ENCODE results near the gene GBP7. TPM values are rescaled to one million over a fixed set of nuclear protein-coding genes. Genes with fewer than 3 reads are reported as not detected.
A peak's percentile ranks its signal among the peaks of the same experiment; 100 is the strongest.
"Not testable (repeated sequence)": the region's sequence is repeated elsewhere in the genome, so short reads cannot be mapped to it uniquely, and the experiment has no call there.

Gene GBP7
- under 1 TPM in 1 of 4 donors, not detected in 3; 0.11 TPM for total RNA-seq
- polyA plus RNA-seq: 0.05 TPM
- long read RNA-seq, donor 1: 0 reads
- long read RNA-seq, donor 2: 0 reads
- long read RNA-seq, donor 3: 0 reads
- long read RNA-seq, donor 4: 0 reads

DNA sequence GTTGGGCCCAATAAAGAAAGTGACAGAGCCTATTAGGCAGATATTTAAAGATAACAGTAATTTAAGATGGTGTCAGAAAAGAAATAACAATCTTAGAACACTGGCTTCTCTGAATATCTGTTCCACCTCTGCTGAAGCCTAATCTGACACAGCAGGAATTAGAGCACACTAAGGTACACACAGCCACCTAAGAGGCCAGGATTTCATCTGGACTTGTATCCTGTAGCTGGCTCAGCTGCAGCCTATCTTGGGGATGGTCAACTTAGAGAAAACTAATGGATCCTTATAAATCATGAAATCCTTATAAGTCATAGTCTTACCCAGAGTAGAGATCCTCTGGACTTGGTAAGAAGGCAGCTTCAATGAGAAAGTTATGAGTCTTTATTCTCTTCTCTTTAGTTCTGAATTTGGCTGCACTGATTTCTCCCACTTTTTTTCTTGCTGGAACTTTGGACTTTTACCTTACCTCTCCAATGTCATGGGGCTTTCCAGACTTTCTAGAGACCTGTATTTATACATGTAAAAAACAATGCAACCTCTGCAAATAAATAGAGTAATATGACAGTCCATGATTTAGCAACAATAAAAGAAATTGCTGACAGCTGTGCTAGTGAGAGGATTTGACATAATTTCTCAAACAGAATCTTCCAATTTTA is at the start of gene GBP7:
TSS of gene GBP7 (minus strand) at position 403 of the 656 bp plus-strand sequence. CDS start 4,068 bp downstream, outside the sequence.
- ATAC-seq (no peak), DNase-seq (no peak)
- H3K27ac ChIP-seq (ENCODE audit: low read length): no peak within 1 kb of the TSS
- H3K4me1 ChIP-seq (ENCODE audit: control insufficient read depth, insufficient read depth, low read length): no peaks in the 10 kb centered on the region
- H3K9me3 ChIP-seq (ENCODE audit: control insufficient read depth, low read length): no peaks in the 10 kb centered on the region
- H3K27me3 ChIP-seq (ENCODE audit: control insufficient read depth, insufficient read depth): no peaks in the 10 kb centered on the region
- intact Hi-C loops (cut with DNase I): no loop called here
- H3K4me3 ChIP-seq (ENCODE audit: low read length): no peak within 1 kb of the TSS

- H3K9me3 ChIP-seq (ENCODE audit: control insufficient read depth, low read length): no peaks in the 10 kb centered on the region
- ATAC-seq: no peak
- 39% methylated on average over 1 of the region's 1 CpG for WGBS
- no peak overlapping the region for H3K27ac ChIP-seq (ENCODE audit: low read length)
- no peak for DNase-seq
- H3K4me1 ChIP-seq (ENCODE audit: control insufficient read depth, insufficient read depth, low read length): no peaks in the 10 kb centered on the region
- no peaks in the 10 kb centered on the region for H3K27me3 ChIP-seq (ENCODE audit: control insufficient read depth, insufficient read depth)
- intact Hi-C loops (cut with DNase I): no loop called here
- H3K4me3 ChIP-seq (ENCODE audit: low read length): no peak overlapping the region
These were observed 45.5 kb upstream of the GBP7 start for GRCh38 chr1:89221341-89221740.

DNA sequence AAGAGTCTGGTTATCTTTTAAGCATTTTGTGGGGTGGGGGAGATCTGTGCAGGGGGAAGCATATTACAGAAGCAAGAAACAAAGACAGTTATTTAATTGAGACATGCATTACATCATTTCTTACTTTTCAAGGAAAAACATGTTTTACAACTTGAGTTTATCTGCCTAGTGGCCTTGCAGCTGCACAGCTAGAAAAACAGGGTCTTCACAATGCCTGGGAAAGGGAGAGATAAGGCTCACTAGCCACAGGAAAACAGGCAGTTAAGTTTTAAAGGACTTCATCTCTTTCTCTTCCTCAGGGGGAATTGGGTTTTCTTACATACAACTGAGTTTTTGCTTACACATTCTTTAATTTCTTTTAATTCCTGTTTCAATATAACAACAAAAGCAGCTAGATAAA is 44.0 kb upstream of the GBP7 start:
- H3K4me1 ChIP-seq (ENCODE audit: control insufficient read depth, insufficient read depth, low read length); H3K27me3 ChIP-seq (ENCODE audit: control insufficient read depth, insufficient read depth); DNase-seq; H3K9me3 ChIP-seq (ENCODE audit: control insufficient read depth, low read length); H3K4me3 ChIP-seq (ENCODE audit: low read length); H3K27ac ChIP-seq (ENCODE audit: low read length); ATAC-seq; intact Hi-C loops (cut with DNase I): not testable (repeated sequence)

DNA sequence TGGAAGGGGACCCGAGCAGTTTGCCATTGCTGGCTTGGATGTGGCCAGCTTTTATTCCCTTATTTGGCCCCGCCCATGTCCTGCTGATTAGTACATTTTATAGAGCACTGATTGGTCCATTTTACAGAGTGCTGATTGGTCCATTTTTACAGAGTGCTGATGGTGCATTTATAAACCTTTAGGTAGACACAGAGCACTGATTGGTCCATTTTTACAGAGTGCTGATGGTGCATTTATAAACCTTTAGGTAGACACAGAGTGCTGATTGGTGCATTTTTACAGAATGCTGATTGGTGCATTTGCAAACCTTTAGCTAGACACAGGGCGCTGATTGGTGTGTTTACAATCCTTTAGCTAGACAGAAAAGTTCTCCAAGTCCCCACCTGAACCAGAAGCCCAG is 43.1 kb upstream of the GBP7 start:
- H3K4me1 ChIP-seq (ENCODE audit: control insufficient read depth, insufficient read depth, low read length); ATAC-seq; H3K4me3 ChIP-seq (ENCODE audit: low read length); DNase-seq; H3K27me3 ChIP-seq (ENCODE audit: control insufficient read depth, insufficient read depth); intact Hi-C loops (cut with DNase I); H3K9me3 ChIP-seq (ENCODE audit: control insufficient read depth, low read length); H3K27ac ChIP-seq (ENCODE audit: low read length): not testable (repeated sequence)
- 94% methylated on average over 3 of the region's 3 CpGs for WGBS

DNA sequence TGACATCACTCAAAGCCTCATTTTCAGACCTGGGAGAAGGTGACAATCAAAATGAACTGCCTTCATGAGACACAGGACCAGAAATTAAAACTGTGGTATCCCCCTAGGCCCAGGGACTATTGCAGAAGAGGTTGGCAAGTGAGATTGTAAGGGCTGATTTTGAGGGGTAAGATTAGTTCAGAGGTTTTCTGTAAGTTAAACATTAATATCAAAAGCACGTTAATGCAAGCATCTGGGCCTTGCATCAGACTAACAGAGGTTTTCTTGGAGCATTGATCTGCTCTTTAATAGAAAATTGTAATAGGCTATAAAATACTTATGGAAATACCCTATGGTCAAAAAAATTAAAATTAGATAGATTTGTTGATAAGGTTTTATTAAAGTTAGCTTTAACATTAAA is 37.5 kb upstream of the GBP7 start:
- Histone ChIP-seq H3K27ac (ENCODE audit: low read length) (no peak overlapping the region), H3K4me1 (ENCODE audit: control insufficient read depth, insufficient read depth, low read length) (no peaks in the 10 kb centered on the region), H3K27me3 (ENCODE audit: control insufficient read depth, insufficient read depth) (no peaks in the 10 kb centered on the region), H3K4me3 (ENCODE audit: low read length) (no peak overlapping the region), H3K9me3 (ENCODE audit: control insufficient read depth, low read length) (no peaks in the 10 kb centered on the region)
- WGBS: 94% methylated on average over 1 of the region's 1 CpG
- DNase-seq (no peak), ATAC-seq (no peak)
- intact Hi-C loops (cut with DNase I): no loop called here

DNA sequence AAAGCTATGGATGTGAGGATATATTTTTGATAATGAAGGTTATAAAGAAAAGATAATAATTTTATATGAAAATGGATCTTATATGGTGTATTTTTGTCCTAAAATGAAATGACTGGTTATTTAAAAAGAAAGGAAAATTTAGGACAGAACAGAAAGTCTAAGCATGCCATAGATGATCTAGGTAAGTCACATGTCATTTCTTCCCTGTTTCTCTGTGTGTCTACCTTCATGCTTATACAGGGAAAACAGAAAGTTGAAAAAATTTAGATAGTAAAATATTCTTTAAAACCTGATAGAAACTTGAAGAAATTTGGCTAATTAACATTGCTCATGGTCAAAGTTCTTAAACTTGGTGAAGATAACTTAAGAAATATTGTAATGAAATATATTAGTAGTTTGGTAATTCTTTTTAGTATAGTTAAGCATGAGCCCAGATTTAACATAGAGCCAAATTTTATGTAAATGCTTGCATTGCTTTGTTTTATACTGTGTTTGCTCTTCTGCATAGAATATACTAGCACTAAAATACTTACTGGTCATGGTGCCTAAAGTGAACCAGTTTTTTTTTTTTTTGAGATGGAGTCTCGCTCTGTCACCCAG is 35.3 kb upstream of the GBP7 start:
- WGBS: 93% methylated on average over 1 of the region's 1 CpG
- Histone ChIP-seq H3K27me3 (ENCODE audit: control insufficient read depth, insufficient read depth) (no peaks in the 10 kb centered on the region), H3K4me1 (ENCODE audit: control insufficient read depth, insufficient read depth, low read length) (no peaks in the 10 kb centered on the region), H3K4me3 (ENCODE audit: low read length) (no peak overlapping the region), H3K9me3 (ENCODE audit: control insufficient read depth, low read length) (no peaks in the 10 kb centered on the region), H3K27ac (ENCODE audit: low read length) (no peak overlapping the region)
- no peak for ATAC-seq
- intact Hi-C loops (cut with DNase I): no loop called here
- DNase-seq: no peak

DNA sequence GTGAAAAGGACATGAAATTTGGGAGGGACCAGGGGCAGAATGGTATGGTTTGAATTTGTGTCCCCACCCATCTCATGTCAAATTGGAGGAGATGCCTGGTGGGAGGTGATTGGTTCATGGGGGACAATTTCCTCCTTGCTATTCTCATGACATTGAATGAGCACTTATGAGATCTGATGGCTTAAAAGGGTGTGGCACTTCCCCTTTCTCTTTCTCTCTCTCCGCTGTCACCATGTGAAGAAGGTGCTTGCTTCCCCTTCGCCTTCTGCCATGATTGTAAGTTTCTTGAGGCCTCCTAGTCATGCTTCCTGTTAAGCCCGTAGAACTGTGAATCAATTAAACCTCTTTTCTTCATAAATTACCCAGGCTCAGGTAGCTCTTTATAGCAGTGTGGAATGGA is 30.6 kb upstream of the GBP7 start:
- DNase-seq (no peak), ATAC-seq (no peak)
- Histone ChIP-seq H3K4me1 (ENCODE audit: control insufficient read depth, insufficient read depth, low read length) (peaks cover 2% of the 10 kb centered on the region), H3K27me3 (ENCODE audit: control insufficient read depth, insufficient read depth) (no peaks in the 10 kb centered on the region), H3K27ac (ENCODE audit: low read length) (no peak overlapping the region), H3K9me3 (ENCODE audit: control insufficient read depth, low read length) (no peaks in the 10 kb centered on the region), H3K4me3 (ENCODE audit: low read length) (no peak overlapping the region)
- intact Hi-C loops (cut with DNase I): no loop called here
- WGBS: 87% methylated on average over 3 of the region's 3 CpGs

- Histone ChIP-seq H3K4me3 (ENCODE audit: low read length) (no peak overlapping the region), H3K4me1 (ENCODE audit: control insufficient read depth, insufficient read depth, low read length) (peaks cover 4% of the 10 kb centered on the region), H3K27ac (ENCODE audit: low read length) (no peak overlapping the region), H3K27me3 (ENCODE audit: control insufficient read depth, insufficient read depth) (no peaks in the 10 kb centered on the region), H3K9me3 (ENCODE audit: control insufficient read depth, low read length) (no peaks in the 10 kb centered on the region)
- WGBS: 98% methylated on average over 1 of the region's 1 CpG
- intact Hi-C loops (cut with DNase I): no loop called here
- ATAC-seq: no peak
- no peak for DNase-seq
These were observed 27.4 kb upstream of the GBP7 start for GRCh38 chr1:89203166-89203565.

GRCh38 chr1:89201106-89201794 is 25.4 kb upstream of the GBP7 start:
- no peaks in the 10 kb centered on the region for H3K27me3 ChIP-seq (ENCODE audit: control insufficient read depth, insufficient read depth)
- peaks cover 4% of the 10 kb centered on the region for H3K4me1 ChIP-seq (ENCODE audit: control insufficient read depth, insufficient read depth, low read length)
- ATAC-seq (peak in 1 of 2 donors; percentile 16), DNase-seq (no peak)
- H3K27ac ChIP-seq (ENCODE audit: low read length): peak overlapping the region; percentile 52
- WGBS: 59% methylated on average over 4 of the region's 4 CpGs
- H3K9me3 ChIP-seq (ENCODE audit: control insufficient read depth, low read length): no peaks in the 10 kb centered on the region
- intact Hi-C loops (cut with DNase I): no loop called here
- no peak overlapping the region for H3K4me3 ChIP-seq (ENCODE audit: low read length)

DNA sequence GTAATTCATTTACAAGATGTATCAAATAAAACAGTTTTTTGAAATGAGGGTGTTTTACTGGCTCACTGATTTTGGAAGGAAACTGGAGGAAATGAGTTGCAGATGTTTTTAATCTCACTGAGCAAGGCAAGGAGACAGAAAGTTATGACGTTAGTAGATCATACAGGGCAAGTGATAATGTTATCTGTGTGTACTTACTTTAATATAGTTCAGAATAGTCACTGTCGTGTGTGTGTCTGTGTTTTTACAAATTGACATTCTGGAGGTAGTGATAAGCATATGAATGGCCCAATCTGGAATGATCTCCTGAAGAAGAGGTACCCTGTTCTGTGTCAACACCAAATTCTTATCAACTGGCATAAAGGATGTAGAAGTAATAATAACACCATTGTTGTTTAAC is 24.9 kb upstream of the GBP7 start:
- WGBS: 2% methylated on average over 2 of the region's 2 CpGs

GRCh38 chr1:89199525-89200031 is 23.8 kb upstream of the GBP7 start:
- DNase-seq (no peak), ATAC-seq (no peak)
- H3K27ac ChIP-seq (ENCODE audit: low read length): peak overlapping the region; percentile 58
- H3K9me3 ChIP-seq (ENCODE audit: control insufficient read depth, low read length): no peaks in the 10 kb centered on the region
- peaks cover 4% of the 10 kb centered on the region for H3K4me1 ChIP-seq (ENCODE audit: control insufficient read depth, insufficient read depth, low read length)
- H3K4me3 ChIP-seq (ENCODE audit: low read length): peak overlapping the region; percentile 94
- WGBS: 34% methylated on average over 1 of the region's 1 CpG
- no peaks in the 10 kb centered on the region for H3K27me3 ChIP-seq (ENCODE audit: control insufficient read depth, insufficient read depth)
- intact Hi-C loops (cut with DNase I): loop anchor here in 2 of 4 donors (10.0 kb wide), 2 partner anchors 75 to 155 kb away; partner anchors contain the start of gene GBP5 (in 1 of the 2)

More for the DNA sequence above, 24.9 kb upstream of the GBP7 start:
- Histone ChIP-seq H3K4me3 (ENCODE audit: low read length) (peak overlapping the region; percentile 20), H3K9me3 (ENCODE audit: control insufficient read depth, low read length) (no peaks in the 10 kb centered on the region), H3K27ac (ENCODE audit: low read length) (no peak overlapping the region), H3K27me3 (ENCODE audit: control insufficient read depth, insufficient read depth) (no peaks in the 10 kb centered on the region), H3K4me1 (ENCODE audit: control insufficient read depth, insufficient read depth, low read length) (peaks cover 4% of the 10 kb centered on the region)
- ATAC-seq: peak; percentile 34 to 74
- intact Hi-C loops (cut with DNase I): no loop called here
- no peak for DNase-seq
